DND-41 (cell line): ENCODE results near the gene FNDC7.
"Not testable (repeated sequence)": the region's sequence is repeated elsewhere in the genome, so short reads cannot be mapped to it uniquely, and the experiment has no call there.

Experiments
- ATAC-seq: fragments of 200-7000 bp; cut with Tn5 transposase; 3 replicates; pipeline ENCODE4 v1.9.1; 2021; ENCODE audit warnings: low read depth; ENCODE audit not compliant: insufficient read depth
- DNase-seq: peaks from one replicate; pipeline ENCODE4 v3.0.0-alpha.2; 2020
- H2AFZ ChIP-seq: 2 replicates; pipeline ENCODE4 v1.6.0; 2012; ENCODE audit warnings: low read depth, low read length
- H3K27ac ChIP-seq: 2 replicates; pipeline ENCODE4 v1.5.1; 2012; ENCODE audit warnings: low read length, inconsistent platforms
- H3K27me3 ChIP-seq: fragments of 200-600 bp; sonication (generic); 2 replicates; pipeline ENCODE4 v1.6.0; 2012; ENCODE audit warnings: low read length, mild to moderate bottlenecking, inconsistent platforms; ENCODE audit not compliant: insufficient read depth, poor library complexity
- H3K36me3 ChIP-seq: 2 replicates; pipeline ENCODE4 v1.5.1; 2012; ENCODE audit warnings: low read length, inconsistent platforms; ENCODE audit not compliant: insufficient read depth
- H3K4me1 ChIP-seq: 2 replicates; pipeline ENCODE4 v1.5.1; 2012; ENCODE audit warnings: mild to moderate bottlenecking, low read length; ENCODE audit not compliant: insufficient read depth
- H3K4me2 ChIP-seq: 2 replicates; pipeline ENCODE4 v1.6.0; 2012; ENCODE audit warnings: mild to moderate bottlenecking, moderate library complexity, low read length, inconsistent platforms; ENCODE audit not compliant: insufficient read depth
- H3K4me3 ChIP-seq, 2 experiments: fragments of 200-600 bp in 1 of 2; shearing (Covaris generic) in 1 of 2; 2 replicates each; pipeline ENCODE4 v1.5.1; 2012 to 2016; ENCODE audit warnings: inconsistent platforms in 2 of 2, low read length in 2 of 2, mild to moderate bottlenecking in 2 of 2, low read depth in 1 of 2, moderate library complexity in 1 of 2
- H3K79me2 ChIP-seq: 2 replicates; pipeline ENCODE4 v1.6.0; 2012; ENCODE audit warnings: low read length, inconsistent platforms; ENCODE audit not compliant: insufficient read depth
- H3K9ac ChIP-seq: 2 replicates; pipeline ENCODE4 v1.6.0; 2012; ENCODE audit warnings: low read depth, mild to moderate bottlenecking, inconsistent platforms, low read length, moderate library complexity
- H3K9me3 ChIP-seq: 2 replicates; pipeline ENCODE4 v1.5.1; 2012; ENCODE audit warnings: low read length, moderate library complexity, mild to moderate bottlenecking, inconsistent platforms; ENCODE audit not compliant: insufficient read depth, severe bottlenecking
- H4K20me1 ChIP-seq: 2 replicates; pipeline ENCODE4 v1.6.0; 2012; ENCODE audit warnings: low read length; ENCODE audit not compliant: insufficient read depth
- CTCF ChIP-seq: IDR thresholded peaks from 2 replicates; pipeline ENCODE4 v1.5.1; 2012; ENCODE audit warnings: borderline replicate concordance, low read length, moderate library complexity, mild to moderate bottlenecking; ENCODE audit not compliant: poor library complexity, severe bottlenecking; ENCODE audit errors: extremely low read depth
- EZH2 ChIP-seq: IDR thresholded peaks from 3 replicates; pipeline ENCODE4 v1.6.1; 2012; ENCODE audit warnings: borderline replicate concordance, low read depth, mild to moderate bottlenecking, moderate library complexity, low read length, inconsistent platforms; ENCODE audit not compliant: severe bottlenecking

The FNDC7 gene

GRCh38 chr1:108767708-108768107 is 55.0 kb downstream of the FNDC7 start:
- ATAC-seq (no peak), DNase-seq (no peak)
- Histone ChIP-seq H3K79me2 (peaks cover 2% of the 10 kb centered on the region; the same call in 1 of the 2 replicates), H3K27me3 (no peaks in the 10 kb centered on the region), H3K9me3 (no peaks in the 10 kb centered on the region), H3K4me2 (no peak overlapping the region), H3K36me3 (peaks cover 50% of the 10 kb centered on the region), H2AFZ (no peak overlapping the region), H3K4me3 (no peak overlapping the region), H3K9ac (no peak overlapping the region), H3K27ac (no peak overlapping the region), H4K20me1 (no peaks in the 10 kb centered on the region), H3K4me1 (no peaks in the 10 kb centered on the region)
- TF ChIP-seq CTCF (no peak), EZH2 (no peak)

GRCh38 chr1:108777839-108778238 is 65.1 kb downstream of the FNDC7 start:
- TF ChIP-seq CTCF (no peak), EZH2 (no peak)
- H3K27ac ChIP-seq: no peak overlapping the region
- H3K9me3 ChIP-seq: no peaks in the 10 kb centered on the region
- H3K36me3 ChIP-seq: peaks cover 71% of the 10 kb centered on the region
- H3K79me2 ChIP-seq: no peaks in the 10 kb centered on the region
- no peak overlapping the region for H3K4me3 ChIP-seq
- H4K20me1 ChIP-seq: no peaks in the 10 kb centered on the region
- no peaks in the 10 kb centered on the region for H3K4me1 ChIP-seq
- H3K27me3 ChIP-seq: no peaks in the 10 kb centered on the region
- no peak overlapping the region for H3K4me2 ChIP-seq
- no peak overlapping the region for H2AFZ ChIP-seq
- no peak for DNase-seq
- ATAC-seq: no peak
- H3K9ac ChIP-seq: no peak overlapping the region

- Histone ChIP-seq H4K20me1 (no peaks in the 10 kb centered on the region), H3K27me3 (no peaks in the 10 kb centered on the region), H3K4me2 (no peak overlapping the region), H3K27ac (no peak overlapping the region), H3K4me3 (no peak overlapping the region), H3K4me1 (no peaks in the 10 kb centered on the region), H3K9ac (no peak overlapping the region), H3K36me3 (peaks cover 72% of the 10 kb centered on the region), H2AFZ (no peak overlapping the region), H3K79me2 (no peaks in the 10 kb centered on the region), H3K9me3 (peaks cover 9% of the 10 kb centered on the region)
- DNase-seq (no peak), ATAC-seq (no peak)
- no peak for TF ChIP-seq EZH2
- TF ChIP-seq CTCF: no peak
These were observed 66.7 kb downstream of the FNDC7 start for GRCh38 chr1:108779455-108779854.

- H3K27me3 ChIP-seq: no peaks in the 10 kb centered on the region
- peaks cover 78% of the 10 kb centered on the region for H3K36me3 ChIP-seq
- H3K9ac ChIP-seq: no peak overlapping the region
- no peak overlapping the region for H3K4me3 ChIP-seq
- no peaks in the 10 kb centered on the region for H3K4me1 ChIP-seq
- TF ChIP-seq CTCF: no peak
- no peak for TF ChIP-seq EZH2
- H2AFZ ChIP-seq: no peak overlapping the region
- H3K4me2 ChIP-seq: no peak overlapping the region
- H3K27ac ChIP-seq: no peak overlapping the region
- DNase-seq (no peak), ATAC-seq (no peak)
- no peaks in the 10 kb centered on the region for H3K79me2 ChIP-seq
- H3K9me3 ChIP-seq: peaks cover 23% of the 10 kb centered on the region
- H4K20me1 ChIP-seq: no peaks in the 10 kb centered on the region
These were observed 68.3 kb downstream of the FNDC7 start for GRCh38 chr1:108780937-108781574.

GRCh38 chr1:108781575-108781944 is 68.9 kb downstream of the FNDC7 start:
- peaks cover 78% of the 10 kb centered on the region for H3K36me3 ChIP-seq
- not testable (repeated sequence) for H3K27ac ChIP-seq, H3K4me2 ChIP-seq, DNase-seq, H3K27me3 ChIP-seq, H3K4me1 ChIP-seq, H3K79me2 ChIP-seq, ATAC-seq, H3K9ac ChIP-seq, H2AFZ ChIP-seq, H4K20me1 ChIP-seq, H3K4me3 ChIP-seq
- peaks cover 25% of the 10 kb centered on the region for H3K9me3 ChIP-seq
